Measurements from ENCODE around the gene SYNGAP1. TPM values are rescaled to one million over a fixed set of nuclear protein-coding genes. Genes with fewer than 3 reads are reported as not detected.

SYNGAP1 gene
- total and polyA plus RNA-seq, 9 of the 15 experiments (the other 6 are each of a cell fraction or from before 2014, with no cell fraction given), result 0.01 to 22.8 (median 3.2) TPM

DNA sequence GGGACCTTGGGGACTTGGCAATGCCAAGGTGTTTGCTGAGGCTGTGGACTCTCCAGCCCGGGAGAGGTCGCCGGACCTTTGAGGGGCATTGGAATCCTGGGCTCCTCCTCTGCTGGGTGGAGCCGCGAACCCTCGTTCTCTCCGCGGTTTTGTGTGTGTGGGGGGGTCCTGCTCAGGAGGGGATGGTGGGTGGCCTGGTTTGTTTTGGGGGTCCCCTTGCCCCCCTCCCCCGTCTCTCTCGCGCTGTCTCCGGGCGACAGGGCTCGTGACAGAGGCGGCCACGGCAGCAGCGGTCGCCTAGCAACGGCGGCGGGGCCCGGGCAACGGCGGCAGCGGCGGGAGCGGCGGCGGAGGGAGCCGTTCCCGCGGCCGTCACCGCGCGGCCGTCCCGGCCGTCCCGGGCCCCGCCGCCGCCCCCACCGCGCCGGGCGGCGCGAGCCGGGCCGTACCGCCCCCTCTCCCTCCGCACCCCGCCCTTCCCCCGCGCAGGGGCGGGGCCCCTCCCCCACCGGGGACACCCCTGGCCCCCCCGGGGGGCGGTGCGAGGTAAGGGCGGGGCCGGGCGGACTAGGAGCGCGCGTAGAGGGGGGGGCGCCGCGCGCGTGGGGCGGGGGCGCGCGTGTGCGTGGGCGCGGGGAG, 7.8 kb downstream of the SYNGAP1 start (continued):
- TF ChIP-seq RBM22 (IDR thresholded peaks at IDR 0.05; ENCODE audit: low read depth, low read length, poor library complexity, severe bottlenecking) (peak; percentile 75), SMC3 (conservative IDR thresholded peaks at IDR 0.05; ENCODE audit: insufficient read depth, low read depth, low read length) (no peak), TAF1 (IDR thresholded peaks at IDR 0.05; ENCODE audit: control insufficient read depth, extremely low read depth, insufficient read depth, low read length, severe bottlenecking) (no peak), ATF7 (IDR thresholded peaks at IDR 0.05) (0 out of 2 replicates have a peak, but pooled peaks have one; percentile 13), HOXB6 (CRISPR knock-in tag; IDR thresholded peaks at IDR 0.05; ENCODE audit: borderline replicate concordance) (no peak), TCF7 (IDR thresholded peaks at IDR 0.05; ENCODE audit: borderline replicate concordance) (no peak), CBFA2T2 (conservative IDR thresholded peaks at IDR 0.05) (no peak), ZNF707 (CRISPR knock-in tag; conservative IDR thresholded peaks at IDR 0.05) (no peak), ZBTB17 (CRISPR knock-in tag; IDR thresholded peaks at IDR 0.05) (no peak), NCOR1 (IDR thresholded peaks at IDR 0.05) (no peak), RFX7 (CRISPR knock-in tag; IDR thresholded peaks at IDR 0.05) (no peak), CSDE1 (IDR thresholded peaks at IDR 0.05) (peak in 1 of 2 experiments; percentile 22; a peak in 1 of 4 replicates), DIDO1 (tag; IDR thresholded peaks at IDR 0.05; ENCODE audit: low read depth) (no peak), SRF (CRISPR knock-in tag; IDR thresholded peaks at IDR 0.05) (no peak), MAFK (IDR thresholded peaks at IDR 0.05; ENCODE audit: low read length) (no peak), GABPB1 (CRISPR knock-in tag; IDR thresholded peaks at IDR 0.05) (no peak), ZNF668 (CRISPR knock-in tag; IDR thresholded peaks at IDR 0.05) (no peak), PHTF2 (CRISPR knock-in tag; IDR thresholded peaks at IDR 0.05) (no peak)
- TF ChIP-seq, protein P1, sequence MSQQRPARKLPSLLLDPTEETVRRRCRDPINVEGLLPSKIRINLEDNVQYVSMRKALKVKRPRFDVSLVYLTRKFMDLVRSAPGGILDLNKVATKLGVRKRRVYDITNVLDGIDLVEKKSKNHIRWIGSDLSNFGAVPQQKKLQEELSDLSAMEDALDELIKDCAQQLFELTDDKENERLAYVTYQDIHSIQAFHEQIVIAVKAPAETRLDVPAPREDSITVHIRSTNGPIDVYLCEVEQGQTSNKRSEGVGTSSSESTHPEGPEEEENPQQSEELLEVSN (IDR thresholded peaks at IDR 0.05; ENCODE audit: borderline replicate concordance in 1 of 2, extremely low read depth in 1 of 2, insufficient read depth in 1 of 2, insufficient read length in 1 of 2, low read depth in 1 of 2, low read length in 1 of 2, poor library complexity in 1 of 2, severe bottlenecking in 1 of 2), result peak in 1 of 2 experiments; percentile 55
- TF ChIP-seq, protein P2, sequence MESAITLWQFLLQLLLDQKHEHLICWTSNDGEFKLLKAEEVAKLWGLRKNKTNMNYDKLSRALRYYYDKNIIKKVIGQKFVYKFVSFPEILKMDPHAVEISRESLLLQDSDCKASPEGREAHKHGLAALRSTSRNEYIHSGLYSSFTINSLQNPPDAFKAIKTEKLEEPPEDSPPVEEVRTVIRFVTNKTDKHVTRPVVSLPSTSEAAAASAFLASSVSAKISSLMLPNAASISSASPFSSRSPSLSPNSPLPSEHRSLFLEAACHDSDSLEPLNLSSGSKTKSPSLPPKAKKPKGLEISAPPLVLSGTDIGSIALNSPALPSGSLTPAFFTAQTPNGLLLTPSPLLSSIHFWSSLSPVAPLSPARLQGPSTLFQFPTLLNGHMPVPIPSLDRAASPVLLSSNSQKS (CRISPR knock-in tag; IDR thresholded peaks at IDR 0.05), result no peak
- TF ChIP-seq, protein P3, sequence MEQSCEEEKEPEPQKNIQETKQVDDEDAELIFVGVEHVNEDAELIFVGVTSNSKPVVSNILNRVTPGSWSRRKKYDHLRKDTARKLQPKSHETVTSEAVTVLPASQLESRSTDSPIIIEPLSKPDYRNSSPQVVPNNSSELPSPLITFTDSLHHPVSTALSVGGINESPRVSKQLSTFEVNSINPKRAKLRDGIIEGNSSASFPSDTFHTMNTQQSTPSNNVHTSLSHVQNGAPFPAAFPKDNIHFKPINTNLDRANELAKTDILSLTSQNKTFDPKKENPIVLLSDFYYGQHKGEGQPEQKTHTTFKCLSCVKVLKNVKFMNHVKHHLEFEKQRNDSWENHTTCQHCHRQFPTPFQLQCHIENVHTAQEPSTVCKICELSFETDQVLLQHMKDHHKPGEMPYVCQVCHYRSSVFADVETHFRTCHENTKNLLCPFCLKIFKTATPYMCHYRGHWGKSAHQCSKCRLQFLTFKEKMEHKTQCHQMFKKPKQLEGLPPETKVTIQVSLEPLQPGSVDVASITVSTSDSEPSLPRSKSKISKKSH (CRISPR knock-in tag; IDR thresholded peaks at IDR 0.05), result no peak
- TF ChIP-seq, protein P4, sequence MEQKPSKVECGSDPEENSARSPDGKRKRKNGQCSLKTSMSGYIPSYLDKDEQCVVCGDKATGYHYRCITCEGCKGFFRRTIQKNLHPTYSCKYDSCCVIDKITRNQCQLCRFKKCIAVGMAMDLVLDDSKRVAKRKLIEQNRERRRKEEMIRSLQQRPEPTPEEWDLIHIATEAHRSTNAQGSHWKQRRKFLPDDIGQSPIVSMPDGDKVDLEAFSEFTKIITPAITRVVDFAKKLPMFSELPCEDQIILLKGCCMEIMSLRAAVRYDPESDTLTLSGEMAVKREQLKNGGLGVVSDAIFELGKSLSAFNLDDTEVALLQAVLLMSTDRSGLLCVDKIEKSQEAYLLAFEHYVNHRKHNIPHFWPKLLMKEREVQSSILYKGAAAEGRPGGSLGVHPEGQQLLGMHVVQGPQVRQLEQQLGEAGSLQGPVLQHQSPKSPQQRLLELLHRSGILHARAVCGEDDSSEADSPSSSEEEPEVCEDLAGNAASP (IDR thresholded peaks at IDR 0.05), result no peak
